Breast epithelium (tissue), 4 donors: Measurements from ENCODE around the gene BRPF3. TPM values are rescaled to one million over a fixed set of nuclear protein-coding genes. Genes with fewer than 3 reads are reported as not detected.

Experiments
- DNase-seq, 2 donors: peaks; one replicate each; pipeline ENCODE4 v3.0.0-alpha.2; 2019; ENCODE audit warnings: low spot score in 2 of 2
- H3K27ac ChIP-seq, 2 donors: fragments of 200-600 bp; sonication (generic) in 1 of 2; one replicate each; pipeline ENCODE4 v1.5.1; 2016 to 2019; ENCODE audit warnings: mild to moderate bottlenecking in 1 of 2
- H3K27me3 ChIP-seq, 2 donors: fragments of 200-600 bp; sonication (generic) in 1 of 2; one replicate each; pipeline versions ENCODE4 v1.5.1 to v1.6.0; 2017 to 2019; ENCODE audit warnings: control low read depth in 1 of 2, mild to moderate bottlenecking in 1 of 2
- H3K36me3 ChIP-seq: fragments of 200-600 bp; one replicate; pipeline ENCODE4 v1.5.1; 2019
- H3K4me1 ChIP-seq, 2 donors: fragments of 200-600 bp; sonication (generic); one replicate each; pipeline ENCODE4 v1.5.1; 2016 to 2019; ENCODE audit warnings: control low read depth in 1 of 2
- H3K4me3 ChIP-seq, 3 donors: fragments of 200-600 bp; sonication (generic); 1 replicate in 2 of 3; 2 replicates in 1 of 3; pipeline ENCODE4 v1.5.1; 2016 to 2019; ENCODE audit warnings: mild to moderate bottlenecking in 3 of 3, moderate library complexity in 2 of 3
- H3K9me3 ChIP-seq, 2 donors: fragments of 200-600 bp; sonication (generic) in 1 of 2; one replicate each; pipeline ENCODE4 v1.5.1; 2016 to 2019; ENCODE audit warnings: control low read depth in 1 of 2
- CTCF ChIP-seq, 3 donors: fragments of 450-650 bp; IDR thresholded peaks; one replicate each; pipeline ENCODE4 v1.5.1; 2016 to 2017; ENCODE audit warnings: antibody characterized with exemption in 3 of 3, mild to moderate bottlenecking in 3 of 3, moderate library complexity in 3 of 3
- POLR2A ChIP-seq: fragments of 450-650 bp; IDR thresholded peaks from one replicate; pipeline ENCODE4 v1.6.1; 2016; ENCODE audit warnings: antibody characterized with exemption, mild to moderate bottlenecking, moderate library complexity
- POLR2AphosphoS5 ChIP-seq, 3 donors: sonication (generic); formaldehyde crosslinking; IDR thresholded peaks; one replicate each; pipeline ENCODE4 v1.6.1; 2017; ENCODE audit warnings: antibody characterized with exemption in 3 of 3
- intact Hi-C: fragments of 100-400 bp; cut with DNase I; formaldehyde crosslinking; loops from one replicate; pipeline ENCODE4 v1.15.1; 2023; ENCODE audit warnings: low total_unique reads
- total RNA-seq, 3 donors: library from RNA; depleted of rRNA; stranded (reverse); fragments of >200 nt; gene quantifications; one replicate each; pipeline ENCODE4 v1.1.0, GENCODE V29; 2016

Gene BRPF3
- total RNA-seq, 3 donors from 2014 or later, result 18.9 to 26.5 (median 25.8) TPM

DNA sequence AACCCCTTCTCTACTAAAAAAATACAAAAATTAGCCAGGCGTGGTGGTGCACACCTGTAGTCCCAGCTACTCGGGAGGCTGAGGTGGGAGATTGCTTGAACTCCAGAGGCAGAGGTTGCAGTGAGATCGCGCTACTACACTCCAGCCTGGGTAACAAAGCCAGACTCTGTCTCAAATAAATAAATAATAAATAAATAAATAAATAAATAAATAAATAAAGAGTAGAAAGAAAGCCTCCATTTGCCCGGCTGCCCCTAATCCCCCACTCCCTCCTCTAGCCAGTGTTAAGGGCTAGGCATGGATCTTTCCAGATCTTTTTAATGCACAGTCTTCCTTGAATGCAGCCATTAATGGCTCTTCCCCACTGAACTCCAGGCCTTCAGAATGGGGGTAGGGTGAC lies 76.5 kb downstream of the BRPF3 start:
- no peaks in the 10 kb centered on the region for H3K36me3 ChIP-seq
- intact Hi-C loops, result no loop called here

GRCh38 chr6:36273802-36274514 lies 77.4 kb downstream of the BRPF3 start:
- DNase-seq, result no peak
- Histone ChIP-seq H3K36me3 (no peaks in the 10 kb centered on the region), H3K4me1 (no peaks in the 10 kb centered on the region), H3K27ac (no peak overlapping the region), H3K9me3 (no peaks in the 10 kb centered on the region), H3K4me3 (no peak overlapping the region), H3K27me3 (peaks cover 0 to 11% of the 10 kb centered on the region in 2 donors)
- intact Hi-C loops, result no loop called here
- TF ChIP-seq POLR2A, result no peak
- TF ChIP-seq POLR2AphosphoS5 (IDR thresholded peaks at IDR 0.05), result no peak
- no peak for TF ChIP-seq CTCF (IDR thresholded peaks at IDR 0.05)

More for the DNA sequence above, 76.5 kb downstream of the BRPF3 start:
- TF ChIP-seq POLR2A (no peak), CTCF (IDR thresholded peaks at IDR 0.05) (no peak), POLR2AphosphoS5 (IDR thresholded peaks at IDR 0.05) (no peak)
- no peak overlapping the region for H3K27ac ChIP-seq
- peaks cover 0 to 11% of the 10 kb centered on the region in 2 donors for H3K27me3 ChIP-seq
- no peaks in the 10 kb centered on the region for H3K4me1 ChIP-seq
- no peaks in the 10 kb centered on the region for H3K9me3 ChIP-seq
- DNase-seq, result no peak
- no peak overlapping the region for H3K4me3 ChIP-seq

DNA sequence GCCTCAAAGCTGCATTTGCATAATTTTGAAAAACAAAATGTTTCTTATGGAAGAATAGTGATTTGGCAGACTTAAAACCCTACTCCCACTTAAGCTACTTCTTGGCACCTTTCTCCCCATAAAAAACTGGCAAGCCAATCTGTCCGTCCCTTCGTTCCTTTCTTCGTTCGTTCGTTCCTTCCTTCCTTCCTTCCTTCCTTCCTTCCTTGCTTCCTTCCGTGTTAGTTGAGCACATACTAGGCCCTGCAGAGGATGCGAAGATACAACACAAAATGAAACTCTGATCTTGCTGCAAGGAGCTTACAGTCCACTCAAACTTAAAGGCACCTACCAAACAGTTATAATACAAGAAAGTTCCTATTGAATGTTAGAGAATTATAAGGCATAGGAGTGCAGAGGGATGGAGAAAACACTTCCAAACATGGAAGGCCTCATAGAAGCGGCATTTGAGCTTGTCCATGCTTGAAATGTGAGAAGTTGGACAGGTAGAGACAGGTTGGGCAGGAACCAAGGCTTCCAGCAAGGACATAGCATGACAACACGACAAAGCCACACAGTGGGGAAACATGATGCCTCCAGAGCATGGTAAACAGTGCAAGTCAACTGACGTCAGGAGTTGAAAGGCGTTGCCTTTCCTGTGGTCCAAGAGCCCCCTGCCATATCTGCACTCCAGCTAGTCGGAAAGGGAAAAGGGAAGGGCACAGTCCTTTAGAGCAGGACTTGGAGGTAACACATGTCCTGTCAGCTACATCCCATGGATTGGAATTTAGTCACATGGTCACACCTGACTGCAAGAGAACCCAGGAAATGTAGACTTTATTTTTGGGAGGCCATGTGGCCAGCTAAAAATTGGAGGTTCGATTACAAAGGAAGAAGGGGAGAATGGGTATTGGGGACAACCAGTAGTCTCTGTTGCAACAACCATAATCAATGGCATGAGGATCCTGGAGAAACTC lies 80.3 kb downstream of the BRPF3 start:
- no peak for DNase-seq
- Histone ChIP-seq H3K4me1 (no peaks in the 10 kb centered on the region), H3K4me3 (no peak overlapping the region), H3K9me3 (no peaks in the 10 kb centered on the region), H3K36me3 (no peaks in the 10 kb centered on the region), H3K27me3 (no peaks in the 10 kb centered on the region), H3K27ac (no peak overlapping the region)
- intact Hi-C loops, result loop anchor here (1.0 kb wide), 1 partner anchor 11 kb away; no protein-coding TSS in a partner anchor
- no peak for TF ChIP-seq POLR2A
- TF ChIP-seq POLR2AphosphoS5 (IDR thresholded peaks at IDR 0.05), result no peak
- TF ChIP-seq CTCF (IDR thresholded peaks at IDR 0.05), result no peak

DNA sequence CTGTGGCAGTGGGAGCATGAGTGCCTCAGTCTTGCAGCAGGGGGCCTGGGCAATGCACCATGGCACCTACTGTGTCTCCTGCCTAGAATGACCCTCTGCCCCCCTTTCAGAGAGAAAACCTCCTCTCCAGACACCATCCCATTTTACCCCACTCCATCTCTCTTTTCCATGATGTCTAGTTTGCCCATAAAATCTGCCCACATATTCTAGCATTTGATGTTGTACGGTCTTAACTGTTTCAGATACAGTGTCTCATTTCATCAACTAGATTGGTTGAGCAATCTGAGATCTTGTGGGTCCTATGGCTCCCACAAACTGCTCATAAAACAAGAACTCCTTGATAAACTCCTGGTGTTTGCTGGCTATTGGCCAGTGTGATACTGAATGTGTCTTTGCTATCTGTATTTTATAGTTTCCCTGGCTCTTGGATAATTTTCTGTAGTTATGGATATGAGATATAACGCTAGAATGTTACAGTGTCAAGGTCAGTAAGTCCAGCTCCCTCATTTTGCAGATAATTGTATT lies 81.5 kb downstream of the BRPF3 start:
- Histone ChIP-seq H3K9me3 (no peaks in the 10 kb centered on the region), H3K27me3 (no peaks in the 10 kb centered on the region), H3K4me1 (no peaks in the 10 kb centered on the region), H3K4me3 (no peak overlapping the region), H3K36me3 (no peaks in the 10 kb centered on the region), H3K27ac (no peak overlapping the region)
- TF ChIP-seq POLR2A (no peak), POLR2AphosphoS5 (IDR thresholded peaks at IDR 0.05) (no peak), CTCF (IDR thresholded peaks at IDR 0.05) (no peak)
- DNase-seq, result no peak
- intact Hi-C loops, result no loop called here
